HL-60/S4 treated with phorbol 12-myristate 13-acetate at 8.2 ng/mL for 4 days and 3 days (cell line): ENCODE measurements around the gene RBPJ.

Experiments used
- in situ Hi-C: fragments of 300-500 bp; cut with MboI; formaldehyde crosslinking; loops from 2 replicates; pipeline ENCODE4 v1.15.0; 2022; ENCODE audit warnings: low sequenced_read_pairs

The RBPJ gene

GRCh38 chr4:26320538-26321372, at the start of gene RBPJ:
Gene RBPJ, plus strand, starts transcription at chr4:26321014. Its CDS starts 15 bp downstream, at chr4:26321029.
- in situ Hi-C loops: loop anchor here (25.0 kb wide), 1 partner anchor 258 kb away; no protein-coding TSS in a partner anchor

- in situ Hi-C loops: no loop called here
These were observed 49.1 kb upstream of the RBPJ start for GRCh38 chr4:26271703-26272102.

DNA sequence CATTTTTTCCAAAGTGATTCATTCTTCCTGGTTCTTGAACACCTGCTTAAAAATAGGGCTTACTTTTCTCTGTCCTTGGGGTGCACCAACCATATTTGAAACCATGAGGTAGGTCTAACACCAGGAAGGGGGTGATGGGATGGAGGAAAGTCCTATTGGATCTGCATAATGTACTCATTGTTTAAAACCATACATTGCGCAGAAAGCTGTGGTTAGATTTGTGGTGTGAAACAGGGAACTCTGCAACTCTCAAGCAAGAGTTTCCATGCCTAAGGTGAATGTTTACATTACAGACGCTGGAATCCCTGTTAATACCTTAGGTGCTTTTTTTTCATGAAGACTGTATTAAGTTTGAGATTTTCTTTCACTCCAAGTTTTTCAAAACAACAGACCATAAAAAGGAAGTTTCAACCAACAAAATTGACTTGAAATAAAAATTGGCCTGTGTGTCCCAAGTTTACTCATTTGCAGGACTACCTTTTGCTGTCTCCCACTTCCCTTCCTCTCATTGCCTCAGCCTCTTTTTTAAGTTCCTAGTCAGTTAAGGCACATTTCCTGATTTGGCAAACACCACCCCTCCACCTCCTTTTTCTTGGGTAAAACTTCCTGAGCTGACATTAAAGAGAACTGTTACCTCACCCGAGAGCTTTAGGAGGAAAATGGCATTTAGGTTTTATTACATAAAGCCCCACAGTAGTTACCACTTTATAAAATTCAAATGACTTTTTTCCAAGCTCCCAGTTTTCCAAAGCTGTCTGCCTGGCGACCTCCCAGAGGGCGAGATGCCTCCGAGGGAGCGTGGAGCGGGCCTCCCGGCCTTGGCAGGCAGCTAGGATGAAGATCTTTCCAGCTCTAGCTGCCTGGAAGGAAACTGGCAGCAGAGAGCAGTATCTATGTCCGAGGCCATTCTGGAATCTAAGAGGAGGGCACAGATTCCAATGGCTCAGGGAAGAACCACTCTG, 47.9 kb upstream of the RBPJ start:
- in situ Hi-C loops: no loop called here

- in situ Hi-C loops: no loop called here
These were observed 47.2 kb upstream of the RBPJ start for GRCh38 chr4:26273616-26273980.

- in situ Hi-C loops: no loop called here
These were observed 45.5 kb upstream of the RBPJ start for GRCh38 chr4:26275281-26275680.

- in situ Hi-C loops: no loop called here
These were observed 41.4 kb upstream of the RBPJ start for GRCh38 chr4:26279446-26279845.

DNA sequence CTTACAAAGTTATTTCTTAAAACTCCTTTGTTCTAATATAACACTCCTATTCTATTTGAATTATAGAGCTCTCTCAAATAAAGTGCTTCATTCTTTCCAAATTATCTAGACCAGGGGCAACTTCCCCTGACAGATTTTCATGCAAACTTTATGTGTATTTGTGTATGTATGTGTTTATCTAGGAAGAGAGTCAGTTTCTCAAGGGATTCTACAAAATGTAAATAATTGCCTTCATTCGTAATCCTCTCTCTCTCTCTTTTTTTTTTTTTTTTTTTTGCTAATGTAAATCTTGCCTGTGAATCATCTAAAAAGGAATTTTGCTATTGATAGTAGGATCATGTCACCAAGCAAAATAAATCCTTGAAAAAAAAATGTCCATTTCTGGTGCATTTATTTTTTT, 38.9 kb upstream of the RBPJ start:
- in situ Hi-C loops: no loop called here

DNA sequence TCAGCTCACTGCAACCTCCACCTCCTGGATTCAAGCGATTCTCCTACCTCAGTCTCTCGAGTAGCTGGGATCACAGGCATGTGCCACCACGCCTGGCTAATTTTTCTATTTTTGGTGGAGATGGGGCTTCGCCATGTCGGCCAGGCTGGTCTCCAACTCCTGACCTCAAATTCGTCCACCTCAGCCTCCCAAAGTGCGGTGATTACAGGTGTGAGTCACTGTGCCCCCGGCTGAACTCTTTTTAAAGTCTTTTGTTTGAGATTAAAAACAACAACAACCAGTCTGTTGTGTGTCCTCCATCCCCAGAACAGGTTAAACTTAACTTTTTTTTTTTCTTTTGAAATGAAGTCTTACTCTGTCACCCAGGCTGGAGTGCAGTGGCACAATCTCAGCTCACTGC, 36.3 kb upstream of the RBPJ start:
- in situ Hi-C loops: no loop called here

GRCh38 chr4:26285272-26285671, 35.5 kb upstream of the RBPJ start:
- in situ Hi-C loops: no loop called here

DNA sequence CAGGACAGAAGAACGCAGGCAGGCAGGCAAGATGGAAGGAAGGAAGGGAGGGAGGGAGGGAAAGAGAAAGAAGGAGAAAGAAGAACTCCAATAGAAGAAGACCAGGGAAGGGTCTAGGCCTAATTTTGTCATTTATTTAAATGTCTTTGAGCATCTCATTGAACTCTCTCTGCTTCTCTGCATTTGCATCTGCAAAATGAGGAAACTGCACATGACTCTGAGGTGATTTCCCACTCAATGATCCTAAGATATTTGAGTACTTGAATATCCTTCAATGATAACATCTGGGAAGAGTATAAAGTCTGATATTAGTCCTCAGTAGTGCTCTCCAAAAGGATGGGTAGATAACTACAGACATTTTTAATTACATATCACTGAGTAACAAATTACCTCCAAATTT, 33.1 kb upstream of the RBPJ start:
- in situ Hi-C loops: no loop called here

DNA sequence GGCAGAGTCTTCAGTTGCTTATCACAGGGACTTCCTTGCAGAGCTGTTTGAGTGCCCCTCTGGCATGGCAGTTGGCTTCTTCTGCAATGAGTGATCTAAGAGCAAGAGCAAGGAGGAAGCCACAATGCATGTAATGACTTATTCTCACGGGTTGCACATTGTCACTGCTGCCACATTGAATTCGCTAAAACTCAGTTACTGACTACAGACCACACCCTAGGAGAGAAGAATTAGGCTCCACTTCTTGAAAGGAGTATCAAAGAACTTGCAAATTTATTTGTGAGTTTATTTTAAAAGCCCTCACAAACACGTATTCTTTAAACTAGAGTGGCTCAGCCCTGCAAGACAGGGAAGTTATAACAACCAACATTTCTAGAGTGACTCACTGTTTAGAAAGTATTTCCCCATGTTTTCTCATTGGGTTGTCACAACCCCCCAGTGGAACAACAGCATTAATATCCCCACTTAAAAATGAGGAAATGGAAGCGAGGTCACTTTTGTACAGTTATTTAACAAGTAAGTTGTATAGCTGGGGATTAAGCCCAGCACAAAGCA, 32.4 kb upstream of the RBPJ start:
- in situ Hi-C loops: no loop called here

- in situ Hi-C loops: no loop called here
These were observed 31.4 kb upstream of the RBPJ start for GRCh38 chr4:26289401-26289800.

- in situ Hi-C loops: no loop called here
These were observed 30.5 kb upstream of the RBPJ start for GRCh38 chr4:26290321-26290720.

DNA sequence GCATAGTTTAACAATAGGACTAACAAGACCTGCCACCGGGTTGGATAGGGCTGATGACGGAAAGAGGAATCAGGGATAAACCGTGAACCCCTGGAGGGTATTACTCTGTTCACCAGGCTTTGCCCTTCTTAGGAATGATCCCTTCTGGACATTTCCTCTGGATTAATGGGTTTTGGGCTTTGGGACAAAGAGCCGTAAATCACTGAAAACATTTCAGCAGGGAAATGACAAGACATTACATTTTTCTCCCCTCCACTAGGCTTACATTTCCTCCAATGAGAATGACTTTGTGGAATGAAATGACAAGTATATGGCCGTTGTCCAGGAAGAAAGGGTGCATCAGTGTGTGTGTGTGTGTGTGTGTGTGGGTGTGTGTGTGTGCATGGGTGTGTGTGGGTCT, 25.9 kb upstream of the RBPJ start:
- in situ Hi-C loops: no loop called here

- in situ Hi-C loops: no loop called here
These were observed 24.8 kb upstream of the RBPJ start for GRCh38 chr4:26296021-26296420.

DNA sequence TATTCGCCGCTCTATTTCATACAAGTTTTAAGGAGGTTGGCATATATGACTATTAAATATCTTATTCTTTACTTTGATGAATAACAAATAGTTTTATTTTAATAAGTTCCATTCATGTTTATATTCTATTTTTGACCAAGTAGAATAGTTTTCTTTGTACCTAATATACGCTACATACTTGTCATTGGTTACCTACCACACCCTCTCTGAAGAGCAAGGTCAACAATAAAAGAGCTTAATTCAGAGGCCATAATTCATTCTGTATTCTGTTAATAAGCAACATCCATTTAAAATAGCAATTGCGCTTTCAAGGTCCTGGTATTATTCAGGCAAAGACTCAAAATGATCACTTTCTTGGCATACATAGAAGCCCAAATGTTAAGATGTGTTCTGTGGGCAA, 24.3 kb upstream of the RBPJ start:
- in situ Hi-C loops: no loop called here

- in situ Hi-C loops: no loop called here
These were observed 23.6 kb upstream of the RBPJ start for GRCh38 chr4:26297219-26297618.

- in situ Hi-C loops: no loop called here
These were observed 22.4 kb upstream of the RBPJ start for GRCh38 chr4:26298198-26298947.

GRCh38 chr4:26299254-26299882, 21.4 kb upstream of the RBPJ start:
- in situ Hi-C loops: no loop called here
